Keratinocyte (primary cell): ENCODE results near the gene NMRK2. TPM values are rescaled to one million over a fixed set of nuclear protein-coding genes. Genes with fewer than 3 reads are reported as not detected.

Source experiments
- DNase-seq: peaks from one replicate; pipeline ENCODE4 v3.0.0-alpha.2; 2011; ENCODE audit warnings: low read depth, missing footprints, low spot score
- FAIRE-seq: peaks from 2 replicates; lab custom pipeline; 2011; peaks lifted over from hg19 to GRCh38; lab: Jason Lieb, UNC
- H2AFZ ChIP-seq: 2 replicates; pipeline ENCODE4 v1.6.0; 2012; ENCODE audit warnings: low read length, control low read depth, inconsistent platforms; ENCODE audit not compliant: control insufficient read depth
- H3K27ac ChIP-seq: 2 replicates; pipeline ENCODE4 v1.5.1; 2011; ENCODE audit warnings: low read length; ENCODE audit not compliant: control insufficient read depth, insufficient read depth
- H3K27me3 ChIP-seq: 3 replicates; pipeline ENCODE4 v1.6.0; 2011; ENCODE audit warnings: low read length; ENCODE audit not compliant: control insufficient read depth, insufficient read depth; ENCODE audit errors: extremely low read depth
- H3K36me3 ChIP-seq, 2 experiments: 2 replicates in 1 of 2; 3 replicates in 1 of 2; pipeline ENCODE4 v1.5.1; 2011; ENCODE audit warnings: low read length in 2 of 2, mild to moderate bottlenecking in 1 of 2; ENCODE audit not compliant: control insufficient read depth in 2 of 2, insufficient read depth in 2 of 2; ENCODE audit errors: extremely low read depth in 1 of 2
- H3K4me1 ChIP-seq: 3 replicates; pipeline ENCODE4 v1.5.1; 2011; ENCODE audit warnings: low read length; ENCODE audit not compliant: control insufficient read depth, insufficient read depth; ENCODE audit errors: extremely low read depth
- H3K4me2 ChIP-seq: 3 replicates; pipeline ENCODE4 v1.6.0; 2011; ENCODE audit warnings: low read depth, low read length; ENCODE audit not compliant: control insufficient read depth, insufficient read depth; ENCODE audit errors: extremely low read depth
- H3K4me3 ChIP-seq, 3 experiments: fragments of 200-600 bp in 1 of 3; sonication (generic) in 1 of 3; 2 replicates in 2 of 3; 3 replicates in 1 of 3; pipeline ENCODE4 v1.5.1; 2011 to 2016; ENCODE audit warnings: low read length in 3 of 3, mild to moderate bottlenecking in 3 of 3, control low read depth in 2 of 3, inconsistent platforms in 1 of 3, low read depth in 1 of 3, mixed read lengths in 1 of 3, mixed run types in 1 of 3, moderate library complexity in 1 of 3; ENCODE audit not compliant: control insufficient read depth in 2 of 3, insufficient read depth in 2 of 3; ENCODE audit errors: extremely low read depth in 1 of 3
- H3K79me2 ChIP-seq: 2 replicates; pipeline ENCODE4 v1.6.0; 2012; ENCODE audit warnings: low read length; ENCODE audit not compliant: control insufficient read depth, insufficient read depth
- H3K9ac ChIP-seq: 3 replicates; pipeline ENCODE4 v1.6.0; 2011; ENCODE audit warnings: low read length; ENCODE audit not compliant: control insufficient read depth, insufficient read depth; ENCODE audit errors: extremely low read depth
- H3K9me1 ChIP-seq: 3 replicates; pipeline ENCODE4 v1.6.0; 2011; ENCODE audit warnings: low read length; ENCODE audit not compliant: control insufficient read depth, insufficient read depth; ENCODE audit errors: extremely low read depth
- H3K9me3 ChIP-seq: 2 replicates; pipeline ENCODE4 v1.5.1; 2012; ENCODE audit warnings: low read depth, low read length; ENCODE audit not compliant: control insufficient read depth
- H4K20me1 ChIP-seq: 3 replicates; pipeline ENCODE4 v1.6.0; 2011; ENCODE audit warnings: low read length; ENCODE audit not compliant: control insufficient read depth, insufficient read depth; ENCODE audit errors: extremely low read depth
- EZH2 ChIP-seq: IDR thresholded peaks from one replicate; pipeline ENCODE4 v1.6.1; 2012; ENCODE audit warnings: inconsistent platforms, mild to moderate bottlenecking, low read length, moderate library complexity
- dilution Hi-C: fragments of 300-500 bp; cut with MboI; formaldehyde crosslinking; loops from one replicate; pipeline ENCODE4 v1.7.0; 2020; ENCODE audit warnings: low sequenced_read_pairs; ENCODE audit not compliant: extremely low pct_ligation_motif_present
- polyA minus RNA-seq, 3 experiments: library from RNA; depleted of rRNA, polyadenylated mRNA; stranded (reverse); fragments of >200 nt; gene quantifications; 1 replicate in 1 of 3; 2 replicates in 1 of 3; 3 replicates in 1 of 3; pipeline ENCODE4 v1.2.3, GENCODE V29; 2011
- polyA plus RNA-seq, 5 experiments: library from polyadenylated mRNA; depleted of rRNA in 3 of 5; stranded (reverse) in 3 of 5; stranded (forward) in 1 of 5; unstranded in 1 of 5; fragments of >200 nt; gene quantifications; 1 replicate in 1 of 5; 2 replicates in 3 of 5; 3 replicates in 1 of 5; pipeline versions ENCODE4 v1.2.1 to v1.2.3, GENCODE V29; 2011 to 2012; ENCODE audit warnings: missing spikeins in 2 of 5, low read depth in 1 of 5, low replicate concordance in 1 of 5
- TF ChIP-seq, protein P1 (sequence below), 3 experiments: IDR thresholded peaks in 1 of 3; conservative IDR thresholded peaks in 1 of 3; optimal IDR thresholded peaks in 1 of 3; 2 replicates in 2 of 3; 3 replicates in 1 of 3; pipeline versions ENCODE3 to v1.5.1; 2011; ENCODE audit warnings: low read length in 3 of 3, mild to moderate bottlenecking in 3 of 3, moderate library complexity in 2 of 3, control low read depth in 1 of 3, inconsistent platforms in 1 of 3; ENCODE audit not compliant: insufficient read depth in 2 of 3; ENCODE audit errors: extremely low read depth in 1 of 3

The NMRK2 gene, protein sequence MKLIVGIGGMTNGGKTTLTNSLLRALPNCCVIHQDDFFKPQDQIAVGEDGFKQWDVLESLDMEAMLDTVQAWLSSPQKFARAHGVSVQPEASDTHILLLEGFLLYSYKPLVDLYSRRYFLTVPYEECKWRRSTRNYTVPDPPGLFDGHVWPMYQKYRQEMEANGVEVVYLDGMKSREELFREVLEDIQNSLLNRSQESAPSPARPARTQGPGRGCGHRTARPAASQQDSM
- not detected in 3 replicates for polyA plus RNA-seq
- polyA plus RNA-seq (2011; ENCODE audit: low read depth): not detected
- not detected in 2 replicates for polyA plus RNA-seq (2011; cell fraction: cytosol; rRNA removed)
- not detected in 2 replicates for polyA plus RNA-seq (2011; cell fraction: nucleus; rRNA removed)
- 0.38 TPM in 1 of 2 replicates, not detected in the other for polyA plus RNA-seq (2012; ENCODE audit: low replicate concordance)
- not detected in 3 replicates for polyA minus RNA-seq
- not detected for polyA minus RNA-seq (2011; cell fraction: cytosol; rRNA and poly(A)+ RNA removed)
- not detected in 2 replicates for polyA minus RNA-seq (2011; cell fraction: nucleus; rRNA and poly(A)+ RNA removed)

DNA sequence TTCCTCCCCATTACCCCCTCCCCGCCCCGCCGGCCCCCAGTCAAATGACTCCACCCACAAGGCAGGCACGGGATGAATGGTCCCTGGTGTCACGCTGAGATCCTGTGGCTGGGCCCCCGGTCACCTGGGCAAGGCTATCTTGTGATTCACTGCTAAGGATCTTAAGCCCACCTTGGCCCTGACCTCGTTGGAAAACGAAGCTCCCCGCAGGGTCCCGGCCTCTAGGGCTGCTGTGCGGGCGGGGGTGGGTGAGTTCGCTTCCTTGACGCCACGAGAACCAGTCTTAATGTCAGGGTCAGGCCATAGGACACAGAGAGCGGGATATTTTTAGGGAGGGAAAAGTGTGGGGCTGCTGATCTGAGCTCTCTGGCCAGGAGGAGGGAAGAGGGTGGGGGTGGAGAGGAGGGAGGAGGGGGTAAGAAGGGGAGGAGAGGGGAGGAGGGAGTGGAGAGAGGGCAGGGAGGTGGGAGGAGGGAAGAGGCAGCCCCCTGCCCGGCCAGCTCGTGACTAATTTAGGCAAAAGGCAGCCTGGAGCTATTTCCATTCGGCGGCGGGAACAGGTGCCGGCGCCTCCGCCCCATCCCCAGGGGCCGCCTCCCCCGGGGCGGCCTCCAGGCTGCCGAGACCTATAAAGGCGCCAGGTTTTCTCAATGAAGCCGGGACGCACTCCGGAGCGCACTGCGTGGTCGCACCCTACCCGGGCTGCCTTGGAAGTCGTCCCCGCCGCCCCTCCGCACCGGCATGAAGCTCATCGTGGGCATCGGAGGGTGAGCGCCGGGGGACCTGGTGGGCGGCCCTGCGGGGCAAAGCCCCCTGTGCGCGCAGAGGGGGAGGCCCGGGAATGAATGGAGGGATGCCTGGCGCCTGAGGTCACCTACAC lies at the start of gene NMRK2:
NMRK2 (plus strand) TSS at position 139 of the 880 bp plus-strand sequence; CDS start at position 742, 603 bp downstream.
- no peak within 1 kb of the TSS for H3K27ac ChIP-seq
- H3K9me1 ChIP-seq: no peaks in the 10 kb centered on the region
- no peaks in the 10 kb centered on the region for H3K36me3 ChIP-seq
- no peak for DNase-seq
- H3K27me3 ChIP-seq: peaks cover 27% of the 10 kb centered on the region
- H3K9me3 ChIP-seq: no peaks in the 10 kb centered on the region
- no peaks in the 10 kb centered on the region for H4K20me1 ChIP-seq
- no peak for FAIRE-seq
- dilution Hi-C loops: no loop called here
- TF ChIP-seq, protein P1, sequence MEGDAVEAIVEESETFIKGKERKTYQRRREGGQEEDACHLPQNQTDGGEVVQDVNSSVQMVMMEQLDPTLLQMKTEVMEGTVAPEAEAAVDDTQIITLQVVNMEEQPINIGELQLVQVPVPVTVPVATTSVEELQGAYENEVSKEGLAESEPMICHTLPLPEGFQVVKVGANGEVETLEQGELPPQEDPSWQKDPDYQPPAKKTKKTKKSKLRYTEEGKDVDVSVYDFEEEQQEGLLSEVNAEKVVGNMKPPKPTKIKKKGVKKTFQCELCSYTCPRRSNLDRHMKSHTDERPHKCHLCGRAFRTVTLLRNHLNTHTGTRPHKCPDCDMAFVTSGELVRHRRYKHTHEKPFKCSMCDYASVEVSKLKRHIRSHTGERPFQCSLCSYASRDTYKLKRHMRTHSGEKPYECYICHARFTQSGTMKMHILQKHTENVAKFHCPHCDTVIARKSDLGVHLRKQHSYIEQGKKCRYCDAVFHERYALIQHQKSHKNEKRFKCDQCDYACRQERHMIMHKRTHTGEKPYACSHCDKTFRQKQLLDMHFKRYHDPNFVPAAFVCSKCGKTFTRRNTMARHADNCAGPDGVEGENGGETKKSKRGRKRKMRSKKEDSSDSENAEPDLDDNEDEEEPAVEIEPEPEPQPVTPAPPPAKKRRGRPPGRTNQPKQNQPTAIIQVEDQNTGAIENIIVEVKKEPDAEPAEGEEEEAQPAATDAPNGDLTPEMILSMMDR (optimal IDR thresholded peaks at IDR 0.05 in 1 of 3, IDR thresholded peaks at IDR 0.05 in 1 of 3, conservative IDR thresholded peaks at IDR 0.05 in 1 of 3; ENCODE audit: extremely low read depth in 1 of 3, insufficient read depth in 2 of 3, low read length in 3 of 3): no peak
- TF ChIP-seq EZH2: peak; percentile 38
- no peaks in the 10 kb centered on the region for H3K79me2 ChIP-seq
- H3K4me1 ChIP-seq: no peaks in the 10 kb centered on the region
- H3K4me2 ChIP-seq: no peak within 1 kb of the TSS
- H3K9ac ChIP-seq: no peak within 1 kb of the TSS
- H2AFZ ChIP-seq: no peak within 1 kb of the TSS
- no peak within 1 kb of the TSS for H3K4me3 ChIP-seq

DNA sequence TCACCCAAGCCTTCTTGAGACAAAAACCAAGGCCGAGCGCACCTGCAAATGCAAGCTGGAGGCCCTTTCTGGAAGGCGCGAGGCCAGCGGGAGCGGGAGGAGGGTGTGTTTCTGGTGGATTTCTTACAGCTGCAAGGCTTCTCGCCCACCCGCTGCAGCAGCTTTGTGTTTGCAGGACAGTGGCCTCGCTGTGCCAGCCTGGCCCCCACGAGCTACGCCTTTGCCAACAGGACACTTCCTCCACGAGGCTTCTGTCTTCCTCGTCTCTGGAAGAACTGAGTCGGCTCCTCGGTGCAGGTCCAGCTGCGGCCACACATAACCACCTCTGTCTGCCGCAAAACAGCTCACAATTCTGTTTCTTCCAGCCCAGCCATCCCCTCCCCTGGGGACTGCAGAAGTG lies 42.3 kb upstream of the NMRK2 start:
- Histone ChIP-seq H3K4me1 (no peaks in the 10 kb centered on the region), H3K4me2 (no peak overlapping the region), H3K27ac (no peak overlapping the region), H3K9me3 (no peaks in the 10 kb centered on the region), H3K79me2 (no peaks in the 10 kb centered on the region), H3K27me3 (no peaks in the 10 kb centered on the region), H4K20me1 (peaks cover 3% of the 10 kb centered on the region), H3K36me3 (no peaks in the 10 kb centered on the region), H3K9ac (no peak overlapping the region), H3K9me1 (no peaks in the 10 kb centered on the region), H2AFZ (no peak overlapping the region), H3K4me3 (no peak overlapping the region)
- DNase-seq: no peak
- no peak for FAIRE-seq
- no peak for TF ChIP-seq EZH2
- TF ChIP-seq, protein P1 (optimal IDR thresholded peaks at IDR 0.05 in 1 of 3, IDR thresholded peaks at IDR 0.05 in 1 of 3, conservative IDR thresholded peaks at IDR 0.05 in 1 of 3; ENCODE audit: extremely low read depth in 1 of 3, insufficient read depth in 2 of 3, low read length in 3 of 3): no peak
- dilution Hi-C loops: no loop called here
